IMR-90 (cell line): ENCODE measurements around the gene MDM1. TPM values are rescaled to one million over a fixed set of nuclear protein-coding genes. Genes with fewer than 3 reads are reported as not detected.

Experiments
- ATAC-seq: fragments of 200-7000 bp; cut with Tn5 transposase; 2 replicates; pipeline ENCODE4 v1.9.1; 2020; ENCODE audit warnings: low read depth, mild to moderate bottlenecking, moderate library complexity
- BruUV-seq: library from RNA; stranded (reverse); fragments of 400-500 nt; replicated peaks from 2 replicates; lab custom pipeline; 2021; lab: Mats Ljungman, UMichigan
- CTCF ChIA-PET: fragments of 300-600 bp; formaldehyde crosslinking; extraction: SDS; loops from one replicate; lab custom pipeline; 2021; ENCODE audit warnings: antibody characterized with exemption; lab: Yijun Ruan, JAX
- POLR2A ChIA-PET: fragments of 300-600 bp; sonication (Branson Sonifier 250); formaldehyde crosslinking; loops from one replicate; lab custom pipeline; 2022; ENCODE audit warnings: antibody characterized with exemption; ENCODE audit not compliant: unreplicated experiment; lab: Charles Lee
- DNase-seq: peaks from one replicate; pipeline ENCODE4 v3.0.0; 2013
- H2AFZ ChIP-seq: replicated peaks from 2 replicates; pipeline ENCODE3; 2013; ENCODE audit warnings: low read length, mild to moderate bottlenecking; ENCODE audit not compliant: poor library complexity
- H2AK5ac ChIP-seq: 2 replicates; pipeline ENCODE4 v1.6.1; 2013; ENCODE audit warnings: low read depth, low read length, inconsistent platforms
- H2AK9ac ChIP-seq: replicated peaks from 2 replicates; pipeline ENCODE3; 2013; ENCODE audit warnings: mild to moderate bottlenecking, low read depth, low read length, moderate library complexity; ENCODE audit not compliant: poor library complexity
- H2BK120ac ChIP-seq: 2 replicates; pipeline ENCODE4 v1.6.1; 2013; ENCODE audit warnings: low read depth, low read length, inconsistent platforms
- H2BK15ac ChIP-seq: 3 replicates; pipeline ENCODE4 v1.6.1; 2013; ENCODE audit warnings: low read depth, low read length, inconsistent platforms
- H2BK20ac ChIP-seq: 2 replicates; pipeline ENCODE4 v1.6.1; 2013; ENCODE audit warnings: low read depth, mild to moderate bottlenecking, inconsistent platforms, low read length, moderate library complexity
- H2BK5ac ChIP-seq: 2 replicates; pipeline ENCODE4 v1.6.1; 2013; ENCODE audit warnings: mild to moderate bottlenecking, low read depth, low read length, inconsistent platforms; ENCODE audit not compliant: poor library complexity, severe bottlenecking
- H3K14ac ChIP-seq: replicated peaks from 2 replicates; pipeline ENCODE4 v1.6.1; 2013; ENCODE audit warnings: low read depth, low read length, inconsistent platforms
- H3K18ac ChIP-seq: 2 replicates; pipeline ENCODE4 v1.6.1; 2013; ENCODE audit warnings: low read depth, low read length, control low read depth
- H3K23ac ChIP-seq: 2 replicates; pipeline ENCODE4 v1.6.1; 2013; ENCODE audit warnings: low read depth, low read length, inconsistent platforms
- H3K27ac ChIP-seq: 2 replicates; pipeline ENCODE4 v1.5.1; 2013; ENCODE audit warnings: mild to moderate bottlenecking, control low read depth, low read length; ENCODE audit not compliant: insufficient read depth
- H3K27me3 ChIP-seq: 2 replicates; pipeline ENCODE4 v1.6.1; 2013; ENCODE audit warnings: low read length; ENCODE audit not compliant: control insufficient read depth, insufficient read depth
- H3K36me3 ChIP-seq: 2 replicates; pipeline ENCODE4 v1.6.1; 2013; ENCODE audit warnings: low read length, mixed read lengths; ENCODE audit not compliant: control insufficient read depth, insufficient read depth
- H3K4ac ChIP-seq: 2 replicates; pipeline ENCODE4 v1.6.1; 2013; ENCODE audit warnings: low read depth, low read length, inconsistent platforms
- H3K4me1 ChIP-seq: 2 replicates; pipeline ENCODE4 v1.6.1; 2013; ENCODE audit warnings: low read length, mixed read lengths; ENCODE audit not compliant: control insufficient read depth, insufficient read depth
- H3K4me2 ChIP-seq: 2 replicates; pipeline ENCODE4 v1.6.1; 2013; ENCODE audit warnings: low read depth, mild to moderate bottlenecking, control low read depth, low read length, moderate library complexity
- H3K4me3 ChIP-seq: 2 replicates; pipeline ENCODE4 v1.5.1; 2013; ENCODE audit warnings: low read depth, mild to moderate bottlenecking, control low read depth, low read length, moderate library complexity; ENCODE audit not compliant: insufficient read depth
- H3K56ac ChIP-seq: 2 replicates; pipeline ENCODE4 v1.6.1; 2013; ENCODE audit warnings: low read length, inconsistent platforms; ENCODE audit not compliant: insufficient read depth; ENCODE audit errors: extremely low read depth
- H3K79me1 ChIP-seq, 2 experiments: 2 replicates each; pipeline ENCODE4 v1.6.1; 2013; ENCODE audit warnings: low read length in 2 of 2, inconsistent platforms in 1 of 2, low read depth in 1 of 2
- H3K9ac ChIP-seq: 2 replicates; pipeline ENCODE4 v1.6.1; 2013; ENCODE audit warnings: low read depth, low read length, control low read depth
- H3K9me1 ChIP-seq: 2 replicates; pipeline ENCODE4 v1.6.1; 2013; ENCODE audit warnings: low read length, inconsistent platforms; ENCODE audit not compliant: insufficient read depth
- H3K9me3 ChIP-seq: 2 replicates; pipeline ENCODE4 v1.6.1; 2013; ENCODE audit warnings: low read length; ENCODE audit not compliant: control insufficient read depth, insufficient read depth
- H4K20me1 ChIP-seq: 2 replicates; pipeline ENCODE4 v1.6.1; 2013; ENCODE audit warnings: low read length, inconsistent platforms; ENCODE audit not compliant: insufficient read depth
- H4K5ac ChIP-seq: 2 replicates; pipeline ENCODE4 v1.6.1; 2013; ENCODE audit warnings: mild to moderate bottlenecking, low read depth, low read length, control low read depth
- H4K8ac ChIP-seq, 2 experiments: 2 replicates each; pipeline ENCODE4 v1.6.1; 2013; ENCODE audit warnings: low read depth in 2 of 2, low read length in 2 of 2, control low read depth in 1 of 2, inconsistent platforms in 1 of 2
- H4K91ac ChIP-seq: 2 replicates; pipeline ENCODE4 v1.6.1; 2013; ENCODE audit warnings: low read depth, low read length, inconsistent platforms; ENCODE audit not compliant: insufficient read depth
- BHLHE40 ChIP-seq: fragments of 150-350 bp; IDR thresholded peaks from 2 replicates; pipeline ENCODE4 v1.6.1; 2016; ENCODE audit warnings: mild to moderate bottlenecking, low read depth, low read length
- CEBPB ChIP-seq: IDR thresholded peaks from 2 replicates; pipeline ENCODE4 v1.6.1; 2012; ENCODE audit warnings: low read depth, low read length, improper control_type of control experiment
- CHD1 ChIP-seq: IDR thresholded peaks from 2 replicates; pipeline ENCODE4 v1.6.1; 2012; ENCODE audit warnings: low read depth, low read length, improper control_type of control experiment
- FOS ChIP-seq: fragments of 150-350 bp; IDR thresholded peaks from 2 replicates; pipeline ENCODE4 v1.6.1; 2016; ENCODE audit warnings: low read depth, low read length
- MAFK ChIP-seq: IDR thresholded peaks from 2 replicates; pipeline ENCODE4 v1.6.1; 2012; ENCODE audit warnings: low read depth, low read length, improper control_type of control experiment
- MAZ ChIP-seq: IDR thresholded peaks from 2 replicates; pipeline ENCODE4 v1.6.1; 2012; ENCODE audit warnings: low read depth, mild to moderate bottlenecking, low read length, improper control_type of control experiment, moderate library complexity, borderline replicate concordance
- MXI1 ChIP-seq: IDR thresholded peaks from 2 replicates; pipeline ENCODE4 v1.6.1; 2012; ENCODE audit warnings: low read depth, mild to moderate bottlenecking, low read length, moderate library complexity, borderline replicate concordance
- NFE2L2 ChIP-seq: fragments of 150-350 bp; IDR thresholded peaks from 2 replicates; pipeline ENCODE4 v1.6.1; 2016; ENCODE audit warnings: low read depth, mild to moderate bottlenecking, low read length
- POLR2A ChIP-seq: IDR thresholded peaks from 2 replicates; pipeline ENCODE4 v1.6.1; 2012; ENCODE audit warnings: mild to moderate bottlenecking, low read depth, low read length
- RAD21 ChIP-seq: IDR thresholded peaks from 2 replicates; pipeline ENCODE4 v1.6.1; 2012; ENCODE audit warnings: low read length, improper control_type of control experiment
- RCOR1 ChIP-seq: IDR thresholded peaks from 2 replicates; pipeline ENCODE4 v1.6.1; 2012; ENCODE audit warnings: mild to moderate bottlenecking, low read length, improper control_type of control experiment; ENCODE audit not compliant: insufficient replicate concordance
- RFX5 ChIP-seq: IDR thresholded peaks from 2 replicates; pipeline ENCODE4 v1.8.0; 2012; ENCODE audit warnings: low read depth, mild to moderate bottlenecking, low read length, moderate library complexity
- SMC3 ChIP-seq: fragments of 150-350 bp; IDR thresholded peaks from 2 replicates; pipeline ENCODE4 v1.6.1; 2016; ENCODE audit warnings: low read depth, mild to moderate bottlenecking, antibody characterized with exemption, low read length, moderate library complexity
- WGBS, 2 experiments: methylation state at CpG; one replicate each; pipeline versions ENCODE4 v1.1.5 to v1.1.7; 2013; ENCODE audit warnings: missing lambda C conversion rate in 2 of 2; ENCODE audit not compliant: insufficient read length in 1 of 2; ENCODE audit errors: extremely low coverage in 2 of 2; 5-methylcytosine and 5-hydroxymethylcytosine counted together
- dilution Hi-C: fragments of 300-500 bp; cut with HindIII; formaldehyde crosslinking; loops from one replicate; pipeline ENCODE4 v1.14.3; 2018; ENCODE audit warnings: low sequenced_read_pairs; ENCODE audit not compliant: unreplicated experiment
- in situ Hi-C: fragments of 300-500 bp; cut with MboI; formaldehyde crosslinking; loops from 3 replicates; pipeline ENCODE4 v1.14.3; 2019; ENCODE audit warnings: low sequenced_read_pairs, inconsistent platforms, mixed read lengths
- intact Hi-C: fragments of 100-400 bp; cut with micrococcal nuclease; formaldehyde crosslinking; loops from 2 replicates; pipeline ENCODE4 v1.10.0; 2022
- polyA plus RNA-seq, 3 experiments: library from polyadenylated mRNA; depleted of rRNA; stranded (reverse); fragments of >200 nt; gene quantifications; 2 replicates each; pipeline ENCODE4 v1.2.3, GENCODE V29; 2012; ENCODE audit warnings: low replicate concordance in 1 of 3
- total RNA-seq: library from RNA; depleted of rRNA; stranded (reverse); fragments of >200 nt; gene quantifications from 2 replicates; pipeline ENCODE4 v1.2.3, GENCODE V29; 2012
- TF ChIP-seq, protein P1 (sequence below): fragments of 150-350 bp; IDR thresholded peaks from 2 replicates; pipeline ENCODE4 v1.6.1; 2017; ENCODE audit warnings: mild to moderate bottlenecking, antibody characterized with exemption, low read length, low read depth
- TF ChIP-seq, protein P2 (sequence below): fragments of 150-350 bp; IDR thresholded peaks from 2 replicates; pipeline ENCODE4 v1.6.1; 2016; ENCODE audit warnings: low read depth, mild to moderate bottlenecking, low read length, moderate library complexity, borderline replicate concordance
- TF ChIP-seq, protein P3 (sequence below): conservative IDR thresholded peaks from 2 replicates; pipeline ENCODE4 v1.5.1; 2012; ENCODE audit warnings: mild to moderate bottlenecking, low read depth, low read length, improper control_type of control experiment

The MDM1 gene
- total and polyA plus RNA-seq, 2 of the 4 experiments (the other 2 are of a cell fraction), result 5.6 to 5.7 TPM

DNA sequence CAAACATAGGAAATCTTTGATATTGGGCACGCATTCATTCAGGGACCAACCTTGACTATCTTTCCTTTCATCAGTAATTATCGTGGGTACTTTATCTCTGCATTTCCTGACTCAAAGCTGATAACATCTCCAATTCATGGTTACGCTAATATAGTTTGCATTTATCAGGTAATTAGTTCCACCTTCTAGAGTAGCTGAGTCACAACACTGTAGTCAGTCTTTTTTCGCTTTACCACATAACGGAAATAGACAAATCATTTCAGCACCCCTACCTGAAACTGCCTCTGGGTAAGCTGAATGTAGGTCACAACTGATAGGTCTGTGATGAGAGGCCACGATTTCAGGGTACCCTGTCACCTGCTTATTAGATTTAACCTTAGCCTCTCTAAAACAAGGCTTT is 42.0 kb downstream of the MDM1 start:
- Histone ChIP-seq H3K79me1 (no peaks in the 10 kb centered on the region), H2AK5ac (no peak overlapping the region), H3K9ac (no peak overlapping the region), H3K27me3 (no peaks in the 10 kb centered on the region), H2BK120ac (no peak overlapping the region), H4K5ac (no peak overlapping the region), H2BK15ac (no peak overlapping the region), H3K9me3 (no peaks in the 10 kb centered on the region), H4K8ac (no peak overlapping the region), H3K56ac (no peak overlapping the region), H3K4ac (no peak overlapping the region), H3K14ac (no peak overlapping the region), H3K36me3 (no peaks in the 10 kb centered on the region), H3K9me1 (no peaks in the 10 kb centered on the region), H3K23ac (no peak overlapping the region), H4K20me1 (no peaks in the 10 kb centered on the region), H2BK5ac (no peak overlapping the region), H2AFZ (no peak overlapping the region), H3K27ac (no peak overlapping the region), H2BK20ac (no peak overlapping the region), H2AK9ac (no peak overlapping the region), H3K18ac (no peak overlapping the region), H3K4me1 (no peaks in the 10 kb centered on the region), H4K91ac (no peak overlapping the region), H3K4me2 (no peak overlapping the region), H3K4me3 (no peak overlapping the region)
- ATAC-seq, result no peak
- DNase-seq, result no peak
- intact Hi-C loops, result no loop called here
- in situ Hi-C loops, result no loop called here
- dilution Hi-C loops, result no loop called here
- BruUV-seq, result no TSS peak
- ChIA-PET CTCF (no interaction called here), POLR2A (no interaction called here)
- TF ChIP-seq RFX5, result no peak
- no peak for TF ChIP-seq POLR2A
- TF ChIP-seq MXI1, result no peak
- TF ChIP-seq MAFK, result no peak
- TF ChIP-seq, protein P1, sequence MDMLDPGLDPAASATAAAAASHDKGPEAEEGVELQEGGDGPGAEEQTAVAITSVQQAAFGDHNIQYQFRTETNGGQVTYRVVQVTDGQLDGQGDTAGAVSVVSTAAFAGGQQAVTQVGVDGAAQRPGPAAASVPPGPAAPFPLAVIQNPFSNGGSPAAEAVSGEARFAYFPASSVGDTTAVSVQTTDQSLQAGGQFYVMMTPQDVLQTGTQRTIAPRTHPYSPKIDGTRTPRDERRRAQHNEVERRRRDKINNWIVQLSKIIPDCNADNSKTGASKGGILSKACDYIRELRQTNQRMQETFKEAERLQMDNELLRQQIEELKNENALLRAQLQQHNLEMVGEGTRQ, result no peak
- TF ChIP-seq SMC3, result no peak
- TF ChIP-seq BHLHE40, result no peak
- TF ChIP-seq MAZ, result no peak
- no peak for TF ChIP-seq RCOR1
- TF ChIP-seq, protein P2, sequence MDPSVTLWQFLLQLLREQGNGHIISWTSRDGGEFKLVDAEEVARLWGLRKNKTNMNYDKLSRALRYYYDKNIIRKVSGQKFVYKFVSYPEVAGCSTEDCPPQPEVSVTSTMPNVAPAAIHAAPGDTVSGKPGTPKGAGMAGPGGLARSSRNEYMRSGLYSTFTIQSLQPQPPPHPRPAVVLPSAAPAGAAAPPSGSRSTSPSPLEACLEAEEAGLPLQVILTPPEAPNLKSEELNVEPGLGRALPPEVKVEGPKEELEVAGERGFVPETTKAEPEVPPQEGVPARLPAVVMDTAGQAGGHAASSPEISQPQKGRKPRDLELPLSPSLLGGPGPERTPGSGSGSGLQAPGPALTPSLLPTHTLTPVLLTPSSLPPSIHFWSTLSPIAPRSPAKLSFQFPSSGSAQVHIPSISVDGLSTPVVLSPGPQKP, result no peak
- TF ChIP-seq NFE2L2, result no peak
- TF ChIP-seq RAD21, result no peak
- TF ChIP-seq FOS, result no peak
- TF ChIP-seq CEBPB, result no peak
- TF ChIP-seq, protein P3, sequence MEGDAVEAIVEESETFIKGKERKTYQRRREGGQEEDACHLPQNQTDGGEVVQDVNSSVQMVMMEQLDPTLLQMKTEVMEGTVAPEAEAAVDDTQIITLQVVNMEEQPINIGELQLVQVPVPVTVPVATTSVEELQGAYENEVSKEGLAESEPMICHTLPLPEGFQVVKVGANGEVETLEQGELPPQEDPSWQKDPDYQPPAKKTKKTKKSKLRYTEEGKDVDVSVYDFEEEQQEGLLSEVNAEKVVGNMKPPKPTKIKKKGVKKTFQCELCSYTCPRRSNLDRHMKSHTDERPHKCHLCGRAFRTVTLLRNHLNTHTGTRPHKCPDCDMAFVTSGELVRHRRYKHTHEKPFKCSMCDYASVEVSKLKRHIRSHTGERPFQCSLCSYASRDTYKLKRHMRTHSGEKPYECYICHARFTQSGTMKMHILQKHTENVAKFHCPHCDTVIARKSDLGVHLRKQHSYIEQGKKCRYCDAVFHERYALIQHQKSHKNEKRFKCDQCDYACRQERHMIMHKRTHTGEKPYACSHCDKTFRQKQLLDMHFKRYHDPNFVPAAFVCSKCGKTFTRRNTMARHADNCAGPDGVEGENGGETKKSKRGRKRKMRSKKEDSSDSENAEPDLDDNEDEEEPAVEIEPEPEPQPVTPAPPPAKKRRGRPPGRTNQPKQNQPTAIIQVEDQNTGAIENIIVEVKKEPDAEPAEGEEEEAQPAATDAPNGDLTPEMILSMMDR, result no peak
- TF ChIP-seq CHD1, result no peak
- no CpG with 5 or more reads among the region's 6 CpGs for WGBS, 2 experiments
